K562 (cell line): Measurements from ENCODE around the gene TMEM81. TPM values are rescaled to one million over a fixed set of nuclear protein-coding genes. Genes with fewer than 3 reads are reported as not detected.
A peak's percentile ranks its signal among the peaks of the same experiment; 100 is the strongest.

Source experiments
- ATAC-seq: fragments of 200-7000 bp; cut with Tn5 transposase; 3 replicates; pipeline ENCODE4 v1.9.1; 2020; ENCODE audit warnings: moderate library complexity
- BruUV-seq: library from RNA; stranded (reverse); fragments of 400-500 nt; replicated peaks from 2 replicates; lab custom pipeline; 2021; lab: Mats Ljungman, UMichigan
- CTCF ChIA-PET: fragments of 300-600 bp; formaldehyde crosslinking; extraction: SDS; loops from one replicate; lab custom pipeline; 2021; ENCODE audit warnings: low intra/inter-chr PET ratio; lab: Yijun Ruan, JAX
- POLR2A ChIA-PET: fragments of 300-600, 350-650 bp; sonication (Branson Sonifier 250); formaldehyde crosslinking; extraction: SDS; loops from one replicate; lab custom pipeline; 2021; ENCODE audit warnings: antibody characterized with exemption, inconsistent platforms; lab: Yijun Ruan, JAX
- DNase-seq, 4 experiments: peaks; one replicate each; pipeline versions ENCODE4 v3.0.0 to v3.0.0-alpha.2; 2011 to 2018; ENCODE audit warnings: low spot score in 3 of 4, mixed read lengths in 3 of 4; ENCODE audit errors: extremely low read depth in 1 of 4
- FAIRE-seq: peaks from 2 replicates; lab custom pipeline; 2011; peaks lifted over from hg19 to GRCh38; lab: Jason Lieb, UNC
- H2AFZ ChIP-seq: 2 replicates; pipeline ENCODE4 v1.6.0; 2011; ENCODE audit warnings: low read depth, low read length, control low read depth, inconsistent platforms
- H3K27ac ChIP-seq: fragments of 200-600 bp; 3 replicates; pipeline ENCODE4 v1.8.0; 2011; ENCODE audit warnings: low read depth, mild to moderate bottlenecking, control low read depth, inconsistent platforms, low read length, moderate library complexity, mixed read lengths; ENCODE audit errors: extremely low read depth
- H3K27me3 ChIP-seq, 2 experiments: fragments of 300-600 bp in 1 of 2; 2 replicates in 1 of 2; 3 replicates in 1 of 2; pipeline versions ENCODE4 v1.6.0 to v1.8.0; 2011; ENCODE audit warnings: inconsistent platforms in 2 of 2, low read length in 2 of 2, mild to moderate bottlenecking in 1 of 2, mixed read lengths in 1 of 2, moderate library complexity in 1 of 2; ENCODE audit not compliant: control insufficient read depth in 2 of 2, insufficient read depth in 2 of 2
- H3K36me3 ChIP-seq: fragments of 300-600 bp; 3 replicates; pipeline ENCODE4 v1.8.0; 2011; ENCODE audit warnings: mild to moderate bottlenecking, low read length, inconsistent platforms; ENCODE audit not compliant: control insufficient read depth, insufficient read depth
- H3K4me1 ChIP-seq, 2 experiments: fragments of 200-600 bp in 1 of 2; replicated peaks in 1 of 2; 2 replicates in 1 of 2; 3 replicates in 1 of 2; pipeline versions ENCODE4 v1.5.1 to v1.8.0; 2011; ENCODE audit warnings: inconsistent platforms in 2 of 2, low read length in 2 of 2, mild to moderate bottlenecking in 1 of 2, mixed read lengths in 1 of 2, moderate library complexity in 1 of 2; ENCODE audit not compliant: control insufficient read depth in 2 of 2, insufficient read depth in 2 of 2
- H3K4me2 ChIP-seq: 2 replicates; pipeline ENCODE4 v1.6.1; 2011; ENCODE audit warnings: low read length, control low read depth, inconsistent platforms, mixed read lengths; ENCODE audit not compliant: insufficient read depth
- H3K4me3 ChIP-seq: fragments of 200-600 bp; sonication (generic), shearing (Covaris generic); 2 replicates; pipeline ENCODE4 v1.5.1; 2016; ENCODE audit warnings: control low read depth, inconsistent platforms
- H3K79me2 ChIP-seq: fragments of 200-600 bp; 3 replicates; pipeline ENCODE4 v1.8.0; 2011; ENCODE audit warnings: low read length, inconsistent platforms; ENCODE audit not compliant: control insufficient read depth, insufficient read depth
- H3K9ac ChIP-seq, 2 experiments: 2 replicates each; pipeline versions ENCODE4 v1.6.0 to v1.6.1; 2011; ENCODE audit warnings: low read depth in 2 of 2, low read length in 2 of 2, control low read depth in 1 of 2, inconsistent platforms in 1 of 2, mild to moderate bottlenecking in 1 of 2, mixed read lengths in 1 of 2; ENCODE audit not compliant: insufficient read depth in 1 of 2
- H3K9me1 ChIP-seq: one replicate; pipeline ENCODE4 v1.6.0; 2011; ENCODE audit warnings: inconsistent platforms, mild to moderate bottlenecking, low read length, moderate library complexity; ENCODE audit not compliant: control insufficient read depth, insufficient read depth
- H3K9me3 ChIP-seq: replicated peaks from 2 replicates; pipeline ENCODE4 v1.5.1; 2011; ENCODE audit warnings: low read depth, low read length, inconsistent platforms; ENCODE audit not compliant: control insufficient read depth, insufficient read depth
- H4K20me1 ChIP-seq: replicated peaks from 2 replicates; pipeline ENCODE4 v1.6.1; 2011; ENCODE audit warnings: low read length, inconsistent platforms, mixed read lengths; ENCODE audit not compliant: control insufficient read depth, insufficient read depth
- NR3C1 ChIP-seq: sonication (generic); formaldehyde crosslinking; IDR thresholded peaks from 2 replicates; pipeline ENCODE4 v1.8.1; 2022; ENCODE audit warnings: missing genetic modification reagents
- PPARD ChIP-seq: fragments of 250-450 bp; sonication (Bioruptor Pico); IDR thresholded peaks from 2 replicates; pipeline ENCODE4 v1.8.0; 2022; ENCODE audit warnings: inconsistent platforms, mild to moderate bottlenecking, moderate library complexity
- RBM34 ChIP-seq: fragments of 200-400 bp; formaldehyde crosslinking; IDR thresholded peaks from 2 replicates; pipeline ENCODE4 v1.6.1; 2018; ENCODE audit warnings: low read length, borderline replicate concordance; ENCODE audit not compliant: insufficient read depth
- ZFX ChIP-seq: sonication (generic); formaldehyde crosslinking; IDR thresholded peaks from 2 replicates; pipeline ENCODE4 v1.8.0; 2022; ENCODE audit warnings: mild to moderate bottlenecking, missing genetic modification reagents, moderate library complexity
- WGBS: fragments of 100-300 bp; shearing (Covaris generic); methylation state at CpG from one replicate; pipeline ENCODE4 v1.1.6; 2016; ENCODE audit warnings: low coverage, mixed read lengths; ENCODE audit not compliant: insufficient coverage; ENCODE audit errors: missing lambda C conversion rate; 5-methylcytosine and 5-hydroxymethylcytosine counted together
- in situ Hi-C: fragments of 300-500 bp; cut with MboI; formaldehyde crosslinking; loops from 4 replicates; pipeline ENCODE4 v1.15.0; 2018; ENCODE audit warnings: inconsistent platforms, mixed read lengths
- intact Hi-C: fragments of 100-400 bp; cut with micrococcal nuclease; formaldehyde crosslinking; loops from 2 replicates; pipeline ENCODE4 v1.14.2; 2022
- polyA plus RNA-seq, 8 experiments: library from polyadenylated mRNA; depleted of rRNA in 4 of 8; stranded (reverse) in 5 of 8; unstranded in 3 of 8; fragments of >200 nt; fragmentation: Nextera tagmentation in 2 of 8; fragmentation: Illumina TruSeq in 1 of 8; extraction: Ambion mirVana in 2 of 8; extraction: Trizol in 1 of 8; gene quantifications; 2 replicates each; pipeline versions ENCODE4 v1.2.1 to v1.2.3, GENCODE V29; 2011 to 2014; ENCODE audit warnings: inconsistent platforms in 1 of 8, missing spikeins in 1 of 8
- total RNA-seq, 7 experiments: library from RNA; depleted of rRNA in 6 of 7; stranded (reverse); fragments of >200 nt in 6 of 7; fragmentation: Illumina TruSeq in 2 of 7; extraction: Trizol in 2 of 7; gene quantifications; 2 replicates each; pipeline versions ENCODE4 v1.2.1 to v1.2.3, GENCODE V29; 2011 to 2021; ENCODE audit warnings: low replicate concordance in 1 of 7
- TF ChIP-seq, protein P1 (sequence below): sonication (generic); IDR thresholded peaks from 2 replicates; pipeline ENCODE4 v1.6.1; 2016

Gene TMEM81
- total and polyA plus RNA-seq, 9 of the 15 experiments (the other 6 are each of a cell fraction or from before 2014, with no cell fraction given): 3.2 to 6.1 (median 4.4) TPM

DNA sequence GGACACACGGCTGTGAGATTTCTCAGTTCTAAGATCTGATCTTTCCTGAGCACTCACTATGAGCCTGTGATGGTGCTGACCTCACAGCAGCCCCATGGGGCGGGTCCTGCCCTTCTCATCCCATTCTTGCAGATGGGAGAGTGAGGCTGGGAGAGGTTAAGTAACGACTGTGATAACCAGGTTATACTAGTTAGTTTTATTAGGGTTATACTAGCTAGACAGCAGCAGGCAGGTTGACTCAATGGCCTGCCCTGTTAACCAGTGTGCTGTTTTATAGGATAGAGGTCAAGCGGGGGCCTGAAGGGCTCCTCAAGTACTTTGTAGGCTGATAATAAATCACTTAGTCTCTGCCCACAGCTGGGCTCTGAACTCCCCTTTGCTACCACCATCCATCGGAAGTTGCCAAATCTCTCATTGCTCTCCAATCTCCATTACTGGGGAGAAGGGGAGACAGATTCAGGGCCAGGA lies 36.5 kb downstream of the TMEM81 start:
- no peaks in the 10 kb centered on the region for H3K79me2 ChIP-seq
- no peak overlapping the region for H2AFZ ChIP-seq
- WGBS: 0% methylated on average over 5 of the region's 5 CpGs
- no peaks in the 10 kb centered on the region for H3K36me3 ChIP-seq
- no peak overlapping the region for H3K4me2 ChIP-seq
- no peak overlapping the region for H3K9ac ChIP-seq
- peaks cover 52 to 96% of the 10 kb centered on the region in 2 experiments; a peak in 4 of 5 replicates for H3K27me3 ChIP-seq
- FAIRE-seq (peak; percentile 11), ATAC-seq (peak; percentile 15; the same call in 2 of the 3 replicates), DNase-seq (peak in 1 of 4 experiments; percentile 8)
- H3K27ac ChIP-seq: no peak overlapping the region
- no peaks in the 10 kb centered on the region for H3K9me1 ChIP-seq
- POLR2A ChIA-PET: interaction anchor here (0.6 to 0.8 kb wide), 2 partner anchors 14 to 156 kb away, joined by 3 to 4 read pairs; no protein-coding TSS in a partner anchor
- BruUV-seq: no TSS peak
- peaks cover 0 to 8% of the 10 kb centered on the region in 2 experiments; a peak in 1 of 5 replicates for H3K4me1 ChIP-seq
- H3K9me3 ChIP-seq: no peaks in the 10 kb centered on the region
- TF ChIP-seq ZFX: no peak
- TF ChIP-seq, protein P1, sequence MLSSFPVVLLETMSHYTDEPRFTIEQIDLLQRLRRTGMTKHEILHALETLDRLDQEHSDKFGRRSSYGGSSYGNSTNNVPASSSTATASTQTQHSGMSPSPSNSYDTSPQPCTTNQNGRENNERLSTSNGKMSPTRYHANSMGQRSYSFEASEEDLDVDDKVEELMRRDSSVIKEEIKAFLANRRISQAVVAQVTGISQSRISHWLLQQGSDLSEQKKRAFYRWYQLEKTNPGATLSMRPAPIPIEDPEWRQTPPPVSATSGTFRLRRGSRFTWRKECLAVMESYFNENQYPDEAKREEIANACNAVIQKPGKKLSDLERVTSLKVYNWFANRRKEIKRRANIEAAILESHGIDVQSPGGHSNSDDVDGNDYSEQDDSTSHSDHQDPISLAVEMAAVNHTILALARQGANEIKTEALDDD: peak; percentile 78
- peaks cover 24% of the 10 kb centered on the region; the same call in 1 of the 2 replicates for H4K20me1 ChIP-seq
- in situ Hi-C loops (no loop called here), intact Hi-C loops (no loop called here)
- H3K4me3 ChIP-seq: no peak overlapping the region
- CTCF ChIA-PET: no interaction called here

DNA sequence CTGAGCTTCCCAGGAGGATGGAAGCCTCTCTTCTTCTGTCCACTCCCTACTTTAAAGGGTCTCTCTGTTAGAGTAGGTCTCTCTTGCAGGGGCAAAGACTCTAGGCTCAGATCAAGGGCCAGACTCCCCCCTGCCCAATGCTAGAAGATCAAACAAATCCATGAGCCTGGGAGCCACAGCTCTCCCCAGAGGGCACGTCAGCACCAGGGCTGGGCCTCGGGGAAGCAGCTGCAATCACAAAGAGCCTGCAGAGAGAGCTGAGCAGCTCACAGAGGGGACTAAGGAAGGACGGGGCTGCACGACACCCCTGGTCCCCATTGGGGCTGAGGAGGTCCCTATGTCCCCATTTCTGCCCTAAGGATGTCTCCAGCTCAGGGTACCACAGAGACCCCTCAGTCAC lies 37.4 kb downstream of the TMEM81 start:
- Histone ChIP-seq H3K4me1 (peaks cover 0 to 8% of the 10 kb centered on the region in 2 experiments; a peak in 1 of 5 replicates), H3K27me3 (peaks cover 56 to 92% of the 10 kb centered on the region in 2 experiments; a peak in 4 of 5 replicates), H3K36me3 (no peaks in the 10 kb centered on the region), H4K20me1 (peaks cover 24% of the 10 kb centered on the region; the same call in 1 of the 2 replicates), H3K79me2 (no peaks in the 10 kb centered on the region), H3K9ac (no peak overlapping the region), H3K4me2 (no peak overlapping the region), H2AFZ (no peak overlapping the region), H3K4me3 (no peak overlapping the region), H3K9me1 (no peaks in the 10 kb centered on the region), H3K27ac (no peak overlapping the region), H3K9me3 (no peaks in the 10 kb centered on the region)
- ChIA-PET POLR2A (interaction anchor here (0.6 to 1.0 kb wide), 4 partner anchors 9 to 285 kb away, joined by 3 to 4 read pairs (median 4); no protein-coding TSS in a partner anchor), CTCF (no interaction called here)
- FAIRE-seq (no peak), DNase-seq (no peak), ATAC-seq (no peak)
- in situ Hi-C loops: no loop called here
- TF ChIP-seq NR3C1 (no peak), RBM34 (no peak), PPARD (CRISPR knock-in tag) (no peak)
- TF ChIP-seq, protein P1: no peak
- intact Hi-C loops: no loop called here
- 0% methylated on average over 4 of the region's 4 CpGs for WGBS
- BruUV-seq: no TSS peak
